Thyroid gland (tissue), 4 donors: ENCODE results near the gene MFSD8. TPM values are rescaled to one million over a fixed set of nuclear protein-coding genes. Genes with fewer than 3 reads are reported as not detected.

Source experiments
- DNase-seq, 2 donors: peaks; one replicate each; pipeline ENCODE4 v3.0.0-alpha.2; 2019
- H3K27ac ChIP-seq, 3 donors: fragments of 200-600 bp; sonication (generic); 1 replicate in 2 of 3; 2 replicates in 1 of 3; pipeline ENCODE4 v1.5.1; 2016 to 2019; ENCODE audit warnings: mild to moderate bottlenecking in 1 of 3, moderate library complexity in 1 of 3
- H3K27me3 ChIP-seq: fragments of 200-600 bp; sonication (generic); one replicate; pipeline ENCODE4 v1.5.1; 2019
- H3K36me3 ChIP-seq, 2 donors: fragments of 200-600 bp; sonication (generic); one replicate each; pipeline ENCODE4 v1.5.1; 2016 to 2019
- H3K4me1 ChIP-seq, 2 donors: fragments of 200-600 bp; sonication (generic); one replicate each; pipeline ENCODE4 v1.5.1; 2017 to 2019
- H3K4me3 ChIP-seq, 3 donors: fragments of 200-600 bp; sonication (generic); replicated peaks in 1 of 3; 1 replicate in 2 of 3; 2 replicates in 1 of 3; pipeline ENCODE4 v1.5.1; 2016; ENCODE audit warnings: mild to moderate bottlenecking in 1 of 3
- H3K9me3 ChIP-seq: fragments of 200-600 bp; sonication (generic); one replicate; pipeline ENCODE4 v1.5.1; 2017
- CTCF ChIP-seq, 6 experiments: fragments of 200-600 bp in 3 of 6; fragments of 450-650 bp in 3 of 6; sonication (generic) in 3 of 6; IDR thresholded peaks; one replicate each; pipeline ENCODE4 v1.5.1; 2016 to 2019; ENCODE audit warnings: antibody characterized with exemption in 6 of 6, mild to moderate bottlenecking in 2 of 6, inconsistent platforms in 1 of 6, moderate library complexity in 1 of 6
- POLR2A ChIP-seq, 2 donors: fragments of 450-650 bp; IDR thresholded peaks; one replicate each; pipeline ENCODE4 v1.6.1; 2017; ENCODE audit warnings: antibody characterized with exemption in 2 of 2, mild to moderate bottlenecking in 2 of 2, moderate library complexity in 1 of 2
- WGBS, 2 donors: methylation state at CpG; one replicate each; pipeline ENCODE4 v1.1.5; 2017; 5-methylcytosine and 5-hydroxymethylcytosine counted together
- intact Hi-C: fragments of 100-400 bp; cut with DNase I; formaldehyde crosslinking; loops from one replicate; pipeline ENCODE4 v1.15.1; 2023
- total RNA-seq, 4 donors: library from RNA; depleted of rRNA; stranded (reverse); fragments of >200 nt; gene quantifications; one replicate each; pipeline ENCODE4 v1.2.3, GENCODE V29; 2016

MFSD8 gene
- total RNA-seq, 4 donors from 2014 or later = 32.5 to 80.9 (median 54.0) TPM

GRCh38 chr4:127881563-127881864, 83.5 kb downstream of the MFSD8 start:
- Histone ChIP-seq H3K4me1 (peaks cover 0 to 6% of the 10 kb centered on the region in 2 donors), H3K4me3 (peak overlapping the region; percentile 12 to 64 (median 52)), H3K27me3 (no peaks in the 10 kb centered on the region), H3K9me3 (no peaks in the 10 kb centered on the region), H3K27ac (no peak overlapping the region), H3K36me3 (no peaks in the 10 kb centered on the region)
- no peak for TF ChIP-seq POLR2A (IDR thresholded peaks at IDR 0.05)
- TF ChIP-seq CTCF (IDR thresholded peaks at IDR 0.05) = no peak
- 0 to 2% methylated on average over 6 to 7 of the region's 7 CpGs for WGBS, 2 donors
- intact Hi-C loops = no loop called here
- no peak for DNase-seq

GRCh38 chr4:127880763-127881562, 84.0 kb downstream of the MFSD8 start, which contains the start of gene PLK4:
Gene PLK4, plus strand, starts transcription at chr4:127880893. Its CDS starts 242 bp downstream, at chr4:127881135.
- intact Hi-C loops = no loop called here
- Histone ChIP-seq H3K27ac (peak within 1 kb of the TSS; percentile 48 to 83 (median 50)), H3K36me3 (no peaks in the 10 kb centered on the region)

GRCh38 chr4:127875791-127876190, 89.2 kb downstream of the MFSD8 start:
- TF ChIP-seq CTCF (IDR thresholded peaks at IDR 0.05) (no peak), POLR2A (IDR thresholded peaks at IDR 0.05) (no peak)
- Histone ChIP-seq H3K27ac (no peak overlapping the region), H3K36me3 (no peaks in the 10 kb centered on the region), H3K4me1 (peaks cover 0 to 5% of the 10 kb centered on the region in 2 donors), H3K9me3 (no peaks in the 10 kb centered on the region), H3K27me3 (no peaks in the 10 kb centered on the region), H3K4me3 (no peak overlapping the region)
- intact Hi-C loops = no loop called here
- no peak for DNase-seq

More at GRCh38 chr4:127880763-127881562, 84.0 kb downstream of the MFSD8 start, which contains the start of gene PLK4:
- peaks cover 0 to 6% of the 10 kb centered on the region in 2 donors for H3K4me1 ChIP-seq
- WGBS, 2 donors = 0 to 1% methylated on average over 25 to 45 of the region's 70 CpGs
- H3K4me3 ChIP-seq = peak within 1 kb of the TSS; percentile 12 to 64 (median 52)
- H3K9me3 ChIP-seq = no peaks in the 10 kb centered on the region
- H3K27me3 ChIP-seq = no peaks in the 10 kb centered on the region
- TF ChIP-seq POLR2A (IDR thresholded peaks at IDR 0.05) = peak in 1 of 2 donors; percentile 74
- no peak for TF ChIP-seq CTCF (IDR thresholded peaks at IDR 0.05)
- peak; percentile 95 to 96 for DNase-seq

- intact Hi-C loops = no loop called here
- TF ChIP-seq CTCF (IDR thresholded peaks at IDR 0.05) (no peak), POLR2A (IDR thresholded peaks at IDR 0.05) (no peak)
- 29 to 43% methylated on average over 3 of the region's 3 CpGs for WGBS, 2 donors
- Histone ChIP-seq H3K9me3 (no peaks in the 10 kb centered on the region), H3K27ac (peak overlapping the region in 2 of 3 donors; percentile 4 to 13), H3K4me1 (peaks cover 0 to 8% of the 10 kb centered on the region in 2 donors), H3K4me3 (no peak overlapping the region), H3K36me3 (no peaks in the 10 kb centered on the region), H3K27me3 (no peaks in the 10 kb centered on the region)
- peak; percentile 35 to 40 for DNase-seq
Measured at GRCh38 chr4:127870688-127871087, 94.3 kb downstream of the MFSD8 start.

GRCh38 chr4:127870281-127870680, 94.7 kb downstream of the MFSD8 start:
- Histone ChIP-seq H3K9me3 (no peaks in the 10 kb centered on the region), H3K27me3 (no peaks in the 10 kb centered on the region), H3K4me3 (no peak overlapping the region), H3K36me3 (no peaks in the 10 kb centered on the region), H3K4me1 (peaks cover 0 to 8% of the 10 kb centered on the region in 2 donors), H3K27ac (peak overlapping the region in 2 of 3 donors; percentile 4 to 13)
- TF ChIP-seq CTCF (IDR thresholded peaks at IDR 0.05) (no peak), POLR2A (IDR thresholded peaks at IDR 0.05) (no peak)
- intact Hi-C loops = no loop called here
- no peak for DNase-seq
